ENCODE data around the gene CLDN5. TPM values are rescaled to one million over a fixed set of nuclear protein-coding genes. Genes with fewer than 3 reads are reported as not detected.

Gene CLDN5
- total and polyA plus RNA-seq, 2 experiments from 2014 or later: 2.0 to 3.2 TPM

DNA sequence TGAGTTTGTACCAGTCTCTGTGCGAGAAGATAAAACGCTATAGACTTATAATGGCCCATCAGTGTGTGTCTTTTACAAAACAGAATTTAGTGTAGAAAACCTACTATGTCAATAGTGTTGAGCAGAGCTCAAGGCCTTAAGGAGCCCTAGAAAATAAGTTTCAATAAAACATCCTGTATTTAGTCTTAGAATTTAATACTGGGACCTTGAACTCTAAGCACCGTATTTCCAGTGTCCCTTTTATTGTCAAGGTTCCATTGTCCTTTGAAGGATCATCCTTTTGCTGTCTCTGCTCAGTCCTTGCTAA lies 27.9 kb downstream of the CLDN5 start:
- peaks cover 35% of the 10 kb centered on the region for H3K36me3 Mint-ChIP-seq (ENCODE audit: low read depth)
- TF ChIP-seq JUNB (IDR thresholded peaks at IDR 0.05; ENCODE audit: unreplicated experiment) (no peak), ZNF114 (CRISPR knock-in tag; IDR thresholded peaks at IDR 0.05) (no peak), EZH2phosphoT487 (IDR thresholded peaks at IDR 0.05; ENCODE audit: unreplicated experiment) (no peak), NANOG (IDR thresholded peaks at IDR 0.05; ENCODE audit: borderline replicate concordance) (no peak), EZH2 (IDR thresholded peaks at IDR 0.05; ENCODE audit: low read depth, unreplicated experiment) (no peak), STAT1 (IDR thresholded peaks at IDR 0.05; ENCODE audit: unreplicated experiment) (no peak), ZNF331 (CRISPR knock-in tag; IDR thresholded peaks at IDR 0.05; ENCODE audit: low read depth) (no peak), CREB1 (CRISPR knock-in tag; IDR thresholded peaks at IDR 0.05; ENCODE audit: low read depth) (no peak)
- TF ChIP-seq, protein P1, sequence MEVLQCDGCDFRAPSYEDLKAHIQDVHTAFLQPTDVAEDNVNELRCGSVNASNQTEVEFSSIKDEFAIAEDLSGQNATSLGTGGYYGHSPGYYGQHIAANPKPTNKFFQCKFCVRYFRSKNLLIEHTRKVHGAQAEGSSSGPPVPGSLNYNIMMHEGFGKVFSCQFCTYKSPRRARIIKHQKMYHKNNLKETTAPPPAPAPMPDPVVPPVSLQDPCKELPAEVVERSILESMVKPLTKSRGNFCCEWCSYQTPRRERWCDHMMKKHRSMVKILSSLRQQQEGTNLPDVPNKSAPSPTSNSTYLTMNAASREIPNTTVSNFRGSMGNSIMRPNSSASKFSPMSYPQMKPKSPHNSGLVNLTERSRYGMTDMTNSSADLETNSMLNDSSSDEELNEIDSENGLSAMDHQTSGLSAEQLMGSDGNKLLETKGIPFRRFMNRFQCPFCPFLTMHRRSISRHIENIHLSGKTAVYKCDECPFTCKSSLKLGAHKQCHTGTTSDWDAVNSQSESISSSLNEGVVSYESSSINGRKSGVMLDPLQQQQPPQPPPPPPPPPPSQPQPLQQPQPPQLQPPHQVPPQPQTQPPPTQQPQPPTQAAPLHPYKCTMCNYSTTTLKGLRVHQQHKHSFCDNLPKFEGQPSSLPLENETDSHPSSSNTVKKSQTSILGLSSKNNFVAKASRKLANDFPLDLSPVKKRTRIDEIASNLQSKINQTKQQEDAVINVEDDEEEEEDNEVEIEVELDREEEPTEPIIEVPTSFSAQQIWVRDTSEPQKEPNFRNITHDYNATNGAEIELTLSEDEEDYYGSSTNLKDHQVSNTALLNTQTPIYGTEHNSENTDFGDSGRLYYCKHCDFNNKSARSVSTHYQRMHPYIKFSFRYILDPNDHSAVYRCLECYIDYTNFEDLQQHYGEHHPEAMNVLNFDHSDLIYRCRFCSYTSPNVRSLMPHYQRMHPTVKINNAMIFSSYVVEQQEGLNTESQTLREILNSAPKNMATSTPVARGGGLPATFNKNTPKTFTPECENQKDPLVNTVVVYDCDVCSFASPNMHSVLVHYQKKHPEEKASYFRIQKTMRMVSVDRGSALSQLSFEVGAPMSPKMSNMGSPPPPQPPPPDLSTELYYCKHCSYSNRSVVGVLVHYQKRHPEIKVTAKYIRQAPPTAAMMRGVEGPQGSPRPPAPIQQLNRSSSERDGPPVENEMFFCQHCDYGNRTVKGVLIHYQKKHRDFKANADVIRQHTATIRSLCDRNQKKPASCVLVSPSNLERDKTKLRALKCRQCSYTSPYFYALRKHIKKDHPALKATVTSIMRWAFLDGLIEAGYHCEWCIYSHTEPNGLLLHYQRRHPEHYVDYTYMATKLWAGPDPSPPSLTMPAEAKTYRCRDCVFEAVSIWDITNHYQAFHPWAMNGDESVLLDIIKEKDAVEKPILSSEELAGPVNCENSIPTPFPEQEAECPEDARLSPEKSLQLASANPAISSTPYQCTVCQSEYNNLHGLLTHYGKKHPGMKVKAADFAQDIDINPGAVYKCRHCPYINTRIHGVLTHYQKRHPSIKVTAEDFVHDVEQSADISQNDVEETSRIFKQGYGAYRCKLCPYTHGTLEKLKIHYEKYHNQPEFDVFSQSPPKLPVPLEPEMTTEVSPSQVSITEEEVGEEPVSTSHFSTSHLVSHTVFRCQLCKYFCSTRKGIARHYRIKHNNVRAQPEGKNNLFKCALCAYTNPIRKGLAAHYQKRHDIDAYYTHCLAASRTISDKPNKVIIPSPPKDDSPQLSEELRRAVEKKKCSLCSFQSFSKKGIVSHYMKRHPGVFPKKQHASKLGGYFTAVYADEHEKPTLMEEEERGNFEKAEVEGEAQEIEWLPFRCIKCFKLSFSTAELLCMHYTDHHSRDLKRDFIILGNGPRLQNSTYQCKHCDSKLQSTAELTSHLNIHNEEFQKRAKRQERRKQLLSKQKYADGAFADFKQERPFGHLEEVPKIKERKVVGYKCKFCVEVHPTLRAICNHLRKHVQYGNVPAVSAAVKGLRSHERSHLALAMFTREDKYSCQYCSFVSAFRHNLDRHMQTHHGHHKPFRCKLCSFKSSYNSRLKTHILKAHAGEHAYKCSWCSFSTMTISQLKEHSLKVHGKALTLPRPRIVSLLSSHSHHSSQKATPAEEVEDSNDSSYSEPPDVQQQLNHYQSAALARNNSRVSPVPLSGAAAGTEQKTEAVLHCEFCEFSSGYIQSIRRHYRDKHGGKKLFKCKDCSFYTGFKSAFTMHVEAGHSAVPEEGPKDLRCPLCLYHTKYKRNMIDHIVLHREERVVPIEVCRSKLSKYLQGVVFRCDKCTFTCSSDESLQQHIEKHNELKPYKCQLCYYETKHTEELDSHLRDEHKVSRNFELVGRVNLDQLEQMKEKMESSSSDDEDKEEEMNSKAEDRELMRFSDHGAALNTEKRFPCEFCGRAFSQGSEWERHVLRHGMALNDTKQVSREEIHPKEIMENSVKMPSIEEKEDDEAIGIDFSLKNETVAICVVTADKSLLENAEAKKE (CRISPR knock-in tag; IDR thresholded peaks at IDR 0.05): no peak
- TF ChIP-seq, protein P2, sequence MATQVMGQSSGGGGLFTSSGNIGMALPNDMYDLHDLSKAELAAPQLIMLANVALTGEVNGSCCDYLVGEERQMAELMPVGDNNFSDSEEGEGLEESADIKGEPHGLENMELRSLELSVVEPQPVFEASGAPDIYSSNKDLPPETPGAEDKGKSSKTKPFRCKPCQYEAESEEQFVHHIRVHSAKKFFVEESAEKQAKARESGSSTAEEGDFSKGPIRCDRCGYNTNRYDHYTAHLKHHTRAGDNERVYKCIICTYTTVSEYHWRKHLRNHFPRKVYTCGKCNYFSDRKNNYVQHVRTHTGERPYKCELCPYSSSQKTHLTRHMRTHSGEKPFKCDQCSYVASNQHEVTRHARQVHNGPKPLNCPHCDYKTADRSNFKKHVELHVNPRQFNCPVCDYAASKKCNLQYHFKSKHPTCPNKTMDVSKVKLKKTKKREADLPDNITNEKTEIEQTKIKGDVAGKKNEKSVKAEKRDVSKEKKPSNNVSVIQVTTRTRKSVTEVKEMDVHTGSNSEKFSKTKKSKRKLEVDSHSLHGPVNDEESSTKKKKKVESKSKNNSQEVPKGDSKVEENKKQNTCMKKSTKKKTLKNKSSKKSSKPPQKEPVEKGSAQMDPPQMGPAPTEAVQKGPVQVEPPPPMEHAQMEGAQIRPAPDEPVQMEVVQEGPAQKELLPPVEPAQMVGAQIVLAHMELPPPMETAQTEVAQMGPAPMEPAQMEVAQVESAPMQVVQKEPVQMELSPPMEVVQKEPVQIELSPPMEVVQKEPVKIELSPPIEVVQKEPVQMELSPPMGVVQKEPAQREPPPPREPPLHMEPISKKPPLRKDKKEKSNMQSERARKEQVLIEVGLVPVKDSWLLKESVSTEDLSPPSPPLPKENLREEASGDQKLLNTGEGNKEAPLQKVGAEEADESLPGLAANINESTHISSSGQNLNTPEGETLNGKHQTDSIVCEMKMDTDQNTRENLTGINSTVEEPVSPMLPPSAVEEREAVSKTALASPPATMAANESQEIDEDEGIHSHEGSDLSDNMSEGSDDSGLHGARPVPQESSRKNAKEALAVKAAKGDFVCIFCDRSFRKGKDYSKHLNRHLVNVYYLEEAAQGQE (IDR thresholded peaks at IDR 0.05; ENCODE audit: unreplicated experiment): no peak
- TF ChIP-seq, protein P3, sequence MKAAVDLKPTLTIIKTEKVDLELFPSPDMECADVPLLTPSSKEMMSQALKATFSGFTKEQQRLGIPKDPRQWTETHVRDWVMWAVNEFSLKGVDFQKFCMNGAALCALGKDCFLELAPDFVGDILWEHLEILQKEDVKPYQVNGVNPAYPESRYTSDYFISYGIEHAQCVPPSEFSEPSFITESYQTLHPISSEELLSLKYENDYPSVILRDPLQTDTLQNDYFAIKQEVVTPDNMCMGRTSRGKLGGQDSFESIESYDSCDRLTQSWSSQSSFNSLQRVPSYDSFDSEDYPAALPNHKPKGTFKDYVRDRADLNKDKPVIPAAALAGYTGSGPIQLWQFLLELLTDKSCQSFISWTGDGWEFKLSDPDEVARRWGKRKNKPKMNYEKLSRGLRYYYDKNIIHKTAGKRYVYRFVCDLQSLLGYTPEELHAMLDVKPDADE (IDR thresholded peaks at IDR 0.05): no peak
- TF ChIP-seq, protein P4, sequence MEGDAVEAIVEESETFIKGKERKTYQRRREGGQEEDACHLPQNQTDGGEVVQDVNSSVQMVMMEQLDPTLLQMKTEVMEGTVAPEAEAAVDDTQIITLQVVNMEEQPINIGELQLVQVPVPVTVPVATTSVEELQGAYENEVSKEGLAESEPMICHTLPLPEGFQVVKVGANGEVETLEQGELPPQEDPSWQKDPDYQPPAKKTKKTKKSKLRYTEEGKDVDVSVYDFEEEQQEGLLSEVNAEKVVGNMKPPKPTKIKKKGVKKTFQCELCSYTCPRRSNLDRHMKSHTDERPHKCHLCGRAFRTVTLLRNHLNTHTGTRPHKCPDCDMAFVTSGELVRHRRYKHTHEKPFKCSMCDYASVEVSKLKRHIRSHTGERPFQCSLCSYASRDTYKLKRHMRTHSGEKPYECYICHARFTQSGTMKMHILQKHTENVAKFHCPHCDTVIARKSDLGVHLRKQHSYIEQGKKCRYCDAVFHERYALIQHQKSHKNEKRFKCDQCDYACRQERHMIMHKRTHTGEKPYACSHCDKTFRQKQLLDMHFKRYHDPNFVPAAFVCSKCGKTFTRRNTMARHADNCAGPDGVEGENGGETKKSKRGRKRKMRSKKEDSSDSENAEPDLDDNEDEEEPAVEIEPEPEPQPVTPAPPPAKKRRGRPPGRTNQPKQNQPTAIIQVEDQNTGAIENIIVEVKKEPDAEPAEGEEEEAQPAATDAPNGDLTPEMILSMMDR (conservative IDR thresholded peaks at IDR 0.05; ENCODE audit: low read depth in 2 of 2): no peak
- H3K27me3 Mint-ChIP-seq (ENCODE audit: insufficient read depth, low read depth, poor library complexity): peaks cover 5% of the 10 kb centered on the region

More for the DNA sequence above, 27.9 kb downstream of the CLDN5 start:
- Mint-ChIP-seq H3K27ac (no peak overlapping the region), H3K9me3 (no peaks in the 10 kb centered on the region), H3K4me1 (no peaks in the 10 kb centered on the region), H3K4me3 (no peak overlapping the region)
- Histone ChIP-seq H3K36me3 (ENCODE audit: insufficient read depth) (peaks cover 18% of the 10 kb centered on the region; the same call in 1 of the 2 replicates), H3K4me2 (no peak overlapping the region), H3K79me2 (replicated peaks; ENCODE audit: insufficient read depth) (no peaks in the 10 kb centered on the region; the same call in 1 of the 2 replicates), H3K27ac (ENCODE audit: low read depth) (no peak overlapping the region), H2AFZ (no peak overlapping the region), H3K4me1 (ENCODE audit: insufficient read depth) (no peaks in the 10 kb centered on the region), H4K20me1 (replicated peaks; ENCODE audit: insufficient read depth) (peaks cover 3% of the 10 kb centered on the region; the same call in 1 of the 2 replicates), H3K9me2 (ENCODE audit: insufficient read depth) (no peaks in the 10 kb centered on the region), H3F3A (replicated peaks; ENCODE audit: low read depth) (no peaks in the 10 kb centered on the region), H3K4me3 (no peak overlapping the region), H3K27me3 (ENCODE audit: insufficient read depth) (no peaks in the 10 kb centered on the region)
- DNase-seq (ENCODE audit: low spot score): no peak
- ATAC-seq: no peak
